Choroid plexus epithelial cell (primary cell): ENCODE data around the gene CCND1.
A peak's percentile ranks its signal among the peaks of the same experiment; 100 is the strongest.

Source experiments
- DNase-seq: peaks from one replicate; pipeline ENCODE4 v3.0.0-alpha.2; 2010; ENCODE audit warnings: low read depth
- H3K4me3 ChIP-seq: 2 replicates; pipeline ENCODE4 v1.5.1; 2011; ENCODE audit warnings: low read depth, mild to moderate bottlenecking, control low read depth, low read length, moderate library complexity
- CTCF ChIP-seq: conservative IDR thresholded peaks from 2 replicates; pipeline ENCODE4 v1.5.1; 2011; ENCODE audit warnings: low read depth, mild to moderate bottlenecking, control low read depth, inconsistent platforms, low read length, moderate library complexity

CCND1 gene

DNA sequence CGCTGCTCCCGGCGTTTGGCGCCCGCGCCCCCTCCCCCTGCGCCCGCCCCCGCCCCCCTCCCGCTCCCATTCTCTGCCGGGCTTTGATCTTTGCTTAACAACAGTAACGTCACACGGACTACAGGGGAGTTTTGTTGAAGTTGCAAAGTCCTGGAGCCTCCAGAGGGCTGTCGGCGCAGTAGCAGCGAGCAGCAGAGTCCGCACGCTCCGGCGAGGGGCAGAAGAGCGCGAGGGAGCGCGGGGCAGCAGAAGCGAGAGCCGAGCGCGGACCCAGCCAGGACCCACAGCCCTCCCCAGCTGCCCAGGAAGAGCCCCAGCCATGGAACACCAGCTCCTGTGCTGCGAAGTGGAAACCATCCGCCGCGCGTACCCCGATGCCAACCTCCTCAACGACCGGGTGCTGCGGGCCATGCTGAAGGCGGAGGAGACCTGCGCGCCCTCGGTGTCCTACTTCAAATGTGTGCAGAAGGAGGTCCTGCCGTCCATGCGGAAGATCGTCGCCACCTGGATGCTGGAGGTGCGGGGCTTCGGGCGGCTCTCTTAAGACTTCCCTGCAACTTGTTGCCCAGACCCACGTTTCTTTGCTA lies at the start of gene CCND1:
Gene CCND1, plus strand, starts transcription at position 162 of the 587 bp plus-strand sequence. Its CDS starts 158 bp downstream, at position 320.
- peak; percentile 53 for TF ChIP-seq CTCF
- peak; percentile 96 for DNase-seq
- H3K4me3 ChIP-seq, result peak within 1 kb of the TSS; percentile 96

- no peak overlapping the region for H3K4me3 ChIP-seq
- DNase-seq, result no peak
- no peak for TF ChIP-seq CTCF
Observed at GRCh38 chr11:69592986-69593650, 47.8 kb upstream of the CCND1 start.

DNA sequence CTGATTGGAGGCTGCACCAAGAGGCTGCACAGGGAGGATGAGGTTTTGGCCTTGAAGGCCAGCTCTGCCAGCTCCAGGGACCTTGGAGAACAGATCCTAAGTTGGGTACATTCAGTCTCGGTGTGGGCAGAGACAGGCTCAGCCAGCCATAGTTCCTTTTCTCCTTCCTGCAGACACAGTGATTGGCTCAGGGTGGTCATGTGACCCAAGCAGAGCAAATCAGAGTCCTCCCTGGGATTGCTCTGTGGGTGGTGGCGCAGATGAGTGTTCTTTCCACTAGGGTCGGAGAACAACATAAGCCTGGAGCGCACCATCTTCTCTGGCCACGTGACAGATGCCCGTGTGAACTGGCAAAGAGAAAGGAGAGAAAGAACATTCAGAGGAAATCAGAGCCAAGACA lies 47.1 kb upstream of the CCND1 start:
- no peak for DNase-seq

GRCh38 chr11:69594481-69594880 lies 46.5 kb upstream of the CCND1 start:
- TF ChIP-seq CTCF, result no peak
- H3K4me3 ChIP-seq, result no peak overlapping the region

More for the DNA sequence above, 47.1 kb upstream of the CCND1 start:
- TF ChIP-seq CTCF, result no peak
- no peak overlapping the region for H3K4me3 ChIP-seq

DNA sequence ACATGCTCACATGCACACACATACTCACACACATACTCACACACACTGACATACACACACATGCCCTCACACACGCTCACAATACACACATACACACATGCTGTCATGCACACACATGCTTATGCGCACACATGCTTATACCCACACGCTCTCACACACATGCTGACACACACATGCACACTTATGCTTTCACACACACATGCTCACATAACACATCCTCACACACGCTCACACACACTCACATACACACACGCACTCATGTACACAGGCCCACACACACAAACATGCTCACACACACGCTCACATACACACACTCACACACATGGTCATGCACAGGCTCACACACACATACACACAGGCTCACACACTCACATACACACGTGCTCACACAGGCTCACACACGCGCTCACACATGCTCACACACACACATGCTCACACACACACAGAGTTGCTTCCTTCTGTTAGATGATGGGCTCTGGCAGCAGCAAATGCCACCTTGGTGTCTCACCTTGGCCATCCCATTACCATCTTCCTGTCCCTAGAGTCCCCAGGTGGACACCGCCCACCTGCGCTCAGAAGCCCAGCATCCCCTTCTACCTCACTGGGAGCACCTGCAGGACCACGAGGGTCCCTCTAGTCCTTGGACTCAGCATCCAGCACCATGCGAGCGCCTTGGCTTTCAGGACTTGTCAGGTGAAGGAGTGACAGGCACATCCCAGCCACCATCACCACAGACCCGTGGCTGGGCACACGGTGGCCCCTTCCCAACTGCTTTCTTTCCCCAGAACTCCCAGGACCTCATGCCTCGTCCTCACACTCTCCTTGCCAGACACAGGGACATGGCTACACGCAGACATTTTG lies 44.9 kb upstream of the CCND1 start:
- H3K4me3 ChIP-seq, result no peak overlapping the region
- no peak for DNase-seq
- no peak for TF ChIP-seq CTCF

More at GRCh38 chr11:69594481-69594880, 46.5 kb upstream of the CCND1 start:
- DNase-seq, result no peak

DNA sequence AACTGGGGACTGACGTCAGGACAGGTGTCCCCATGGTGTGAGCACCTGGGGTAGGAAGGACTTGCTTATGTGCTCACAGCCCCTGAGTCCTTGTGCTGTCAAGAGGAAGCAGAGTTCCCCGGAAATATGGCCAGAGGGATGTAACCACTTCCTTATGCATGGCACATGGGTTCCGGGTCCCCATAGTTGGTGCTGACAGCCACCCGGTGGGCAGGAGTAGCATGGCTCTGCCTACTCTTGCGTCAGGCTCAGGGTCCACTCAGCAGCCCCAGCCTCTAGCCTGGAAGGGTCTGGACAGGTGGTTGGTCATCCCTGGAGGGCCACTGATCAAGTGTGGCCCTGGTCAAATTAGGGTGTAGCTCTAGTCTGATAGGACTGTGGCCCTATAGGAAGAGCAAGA lies 42.8 kb upstream of the CCND1 start:
- DNase-seq, result peak; percentile 9
- peak; percentile 14 for TF ChIP-seq CTCF
- no peak overlapping the region for H3K4me3 ChIP-seq
